GM06990 (cell line): ENCODE data around the gene VPREB3.

ENCODE experiments used
- DNase-seq: peaks from one replicate; pipeline ENCODE4 v3.0.0-alpha.2; 2011; ENCODE audit not compliant: insufficient read length; ENCODE audit errors: extremely low read depth
- H3K27me3 ChIP-seq: replicated peaks from 2 replicates; pipeline ENCODE4 v1.6.0; 2011; ENCODE audit warnings: low read length; ENCODE audit not compliant: control insufficient read depth, insufficient read depth
- H3K36me3 ChIP-seq: 2 replicates; pipeline ENCODE4 v1.5.1; 2011; ENCODE audit warnings: low read length; ENCODE audit not compliant: control insufficient read depth, insufficient read depth
- H3K4me3 ChIP-seq: replicated peaks from 2 replicates; pipeline ENCODE4 v1.5.1; 2011; ENCODE audit warnings: low read depth, mild to moderate bottlenecking, control low read depth, low read length
- CTCF ChIP-seq: IDR thresholded peaks from 2 replicates; pipeline ENCODE4 v1.5.1; 2011; ENCODE audit warnings: low read length, control low read depth, mild to moderate bottlenecking, inconsistent platforms; ENCODE audit not compliant: insufficient read depth, poor library complexity, severe bottlenecking

The VPREB3 gene

GRCh38 chr22:23796461-23796860 is 42.2 kb upstream of the VPREB3 start:
- no peak overlapping the region for H3K4me3 ChIP-seq
- TF ChIP-seq CTCF: no peak
- DNase-seq: no peak
- H3K27me3 ChIP-seq: no peaks in the 10 kb centered on the region
- peaks cover 22% of the 10 kb centered on the region for H3K36me3 ChIP-seq

GRCh38 chr22:23793326-23793725 is 39.1 kb upstream of the VPREB3 start:
- peaks cover 19% of the 10 kb centered on the region for H3K36me3 ChIP-seq

DNA sequence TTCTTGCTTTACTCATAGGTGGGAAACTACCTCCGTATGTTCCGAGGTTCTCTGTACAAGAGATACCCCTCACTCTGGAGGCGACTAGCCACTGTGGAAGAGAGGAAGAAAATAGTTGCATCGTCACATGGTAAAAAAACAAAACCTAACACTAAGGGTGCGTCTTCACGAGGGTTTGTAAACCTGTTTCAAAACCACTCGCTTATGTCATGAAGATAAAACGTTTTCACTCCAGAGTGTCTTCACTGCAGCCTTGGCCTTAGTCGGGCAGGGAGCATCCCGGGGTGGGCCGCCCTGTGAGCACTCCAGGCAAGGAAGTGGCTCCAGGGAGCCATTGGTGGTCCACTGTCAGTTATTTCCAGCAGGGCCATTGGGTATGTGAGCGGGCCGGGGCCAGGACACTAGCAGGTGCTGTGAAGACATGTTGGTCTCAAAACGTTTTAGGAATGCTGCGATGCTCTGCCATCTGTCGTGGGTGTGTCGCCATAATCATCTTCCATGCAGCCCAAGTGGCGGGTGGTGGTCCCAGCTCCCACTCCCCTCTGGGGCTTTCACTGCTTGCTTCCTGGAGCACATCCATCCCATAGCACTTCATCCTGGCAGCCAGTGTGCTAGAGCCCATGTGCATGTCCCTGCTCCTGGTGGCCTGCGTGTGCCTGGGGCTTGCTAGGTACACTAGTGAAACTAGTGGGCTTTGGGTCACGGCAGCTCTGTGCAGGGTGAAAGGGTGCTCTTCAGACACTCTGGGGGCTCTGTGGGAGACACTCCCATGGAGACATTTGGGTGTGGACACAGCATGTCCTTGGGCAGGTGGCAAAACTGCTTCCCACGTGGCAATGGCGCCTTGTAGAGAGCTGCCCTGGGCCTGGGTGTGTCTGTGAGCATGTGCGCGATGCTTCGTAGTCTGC is 37.8 kb upstream of the VPREB3 start:
- no peak for DNase-seq
- Histone ChIP-seq H3K4me3 (no peak overlapping the region), H3K27me3 (no peaks in the 10 kb centered on the region), H3K36me3 (peaks cover 17% of the 10 kb centered on the region)
- no peak for TF ChIP-seq CTCF

More at GRCh38 chr22:23793326-23793725, 39.1 kb upstream of the VPREB3 start:
- Histone ChIP-seq H3K27me3 (no peaks in the 10 kb centered on the region), H3K4me3 (no peak overlapping the region)
- no peak for TF ChIP-seq CTCF
- DNase-seq: no peak

DNA sequence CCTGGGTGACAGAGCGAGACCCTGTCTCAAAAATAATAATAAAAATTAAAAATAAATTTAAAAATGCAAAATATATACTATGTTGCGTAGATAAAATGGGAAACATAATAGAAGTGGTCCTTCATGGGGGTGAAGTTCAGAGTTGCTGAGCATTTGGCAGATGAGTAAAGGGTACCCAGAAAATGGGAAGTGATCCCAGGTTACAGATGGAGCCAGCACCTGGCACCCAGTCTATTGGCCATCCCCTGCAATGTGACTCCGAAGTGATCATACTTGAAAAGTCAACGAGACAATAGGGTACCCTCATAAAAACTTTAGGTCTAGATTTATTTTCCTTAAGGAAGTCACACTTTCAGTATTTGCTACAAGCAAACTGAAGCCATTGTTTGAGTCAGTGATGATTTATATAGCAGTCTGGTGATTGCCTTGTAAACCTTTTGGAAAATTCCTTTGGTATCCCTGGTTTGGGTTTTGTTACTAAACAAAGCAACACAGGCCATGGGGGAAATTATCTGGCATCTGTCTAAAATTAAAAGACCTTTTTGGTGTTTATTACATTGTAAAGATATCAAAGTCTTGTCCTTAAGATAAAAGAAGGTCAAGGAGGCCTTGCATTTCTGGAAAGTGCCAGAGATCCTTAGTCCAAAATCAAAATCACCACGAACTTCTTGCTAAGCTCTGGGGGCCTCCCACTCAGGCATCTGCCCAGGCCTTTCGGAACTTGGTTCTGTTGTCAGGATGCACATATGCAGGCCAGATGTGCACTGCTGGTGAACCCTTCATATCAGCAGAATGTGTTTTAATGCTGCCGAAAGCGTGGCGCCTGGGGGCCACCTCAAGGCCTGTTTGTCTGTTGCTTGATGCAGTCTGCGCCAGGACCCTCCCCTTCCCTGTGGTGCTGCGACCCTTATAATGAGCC is 36.9 kb upstream of the VPREB3 start:
- DNase-seq: no peak
- Histone ChIP-seq H3K27me3 (no peaks in the 10 kb centered on the region), H3K4me3 (no peak overlapping the region), H3K36me3 (peaks cover 14% of the 10 kb centered on the region)
- no peak for TF ChIP-seq CTCF

DNA sequence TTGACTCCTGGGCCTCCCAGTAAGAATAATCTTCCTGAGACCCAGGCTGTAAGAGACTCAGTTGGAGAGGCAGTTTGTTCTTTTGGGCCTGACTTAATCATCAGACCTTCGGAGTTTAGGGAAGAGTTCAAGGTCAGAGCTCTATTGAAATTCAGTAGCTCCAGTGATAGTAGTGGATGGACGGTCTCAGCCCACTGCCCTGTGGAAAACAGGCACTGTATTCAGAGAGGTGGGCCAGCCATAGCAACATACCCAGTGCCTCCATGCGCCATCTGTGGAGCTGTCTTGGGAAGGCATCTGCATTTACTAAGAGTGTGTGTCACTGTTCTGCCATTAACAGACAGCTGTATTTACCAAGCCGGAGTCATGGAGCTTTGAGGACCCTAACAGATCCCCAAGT is 35.4 kb upstream of the VPREB3 start:
- Histone ChIP-seq H3K36me3 (peaks cover 13% of the 10 kb centered on the region), H3K4me3 (no peak overlapping the region), H3K27me3 (no peaks in the 10 kb centered on the region)
- DNase-seq: no peak
- TF ChIP-seq CTCF: no peak
